ENCODE results near the gene FNDC3A. TPM values are rescaled to one million over a fixed set of nuclear protein-coding genes. Genes with fewer than 3 reads are reported as not detected.
A peak's percentile ranks its signal among the peaks of the same experiment; 100 is the strongest.

Gene FNDC3A
- total and polyA plus RNA-seq, 2 experiments from 2014 or later, result 19.5 to 50.4 TPM

DNA sequence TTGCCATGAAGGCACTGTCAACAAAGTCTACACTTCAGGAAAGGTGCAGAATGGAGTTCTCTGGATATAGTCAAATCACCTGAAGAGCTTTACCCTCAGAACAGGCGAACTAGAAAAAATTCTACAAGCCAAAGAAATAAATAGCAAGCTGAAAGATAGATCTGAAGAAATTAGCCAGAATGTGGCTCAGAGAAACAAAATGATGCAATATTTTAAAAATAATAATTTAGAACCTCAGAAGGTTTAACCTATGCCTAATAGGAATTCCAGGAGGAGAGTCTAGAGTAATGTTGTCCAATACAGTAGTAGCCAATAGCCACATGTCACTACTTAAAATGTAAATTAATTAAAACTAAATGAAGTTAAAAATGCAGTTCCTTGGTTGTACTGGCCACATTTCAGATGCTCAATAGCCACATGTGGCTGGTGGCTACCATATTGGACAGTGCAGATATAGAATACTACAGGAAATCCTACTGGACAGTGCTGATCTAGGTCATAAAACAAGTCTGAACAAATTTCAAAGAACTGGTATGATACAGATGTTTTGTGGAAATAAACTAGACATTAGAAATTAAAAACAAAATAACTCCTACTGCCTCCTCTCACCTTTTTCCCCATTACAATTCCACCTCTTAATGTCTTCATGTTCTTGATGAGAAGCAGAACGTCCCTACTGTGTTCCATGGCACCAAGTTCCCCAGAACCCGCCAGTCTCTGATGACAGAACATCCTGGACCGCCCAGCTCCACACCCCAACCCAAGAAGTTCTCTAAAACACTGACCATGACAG is 271.3 kb downstream of the FNDC3A start:
- WGBS, 2 experiments (ENCODE audit: low coverage in 1 of 2, low lambda C conversion rate in 2 of 2, missing lambda C conversion rate in 2 of 2), result 24 to 26% methylated on average over 4 of the region's 4 CpGs
- TF ChIP-seq EZH2 (IDR thresholded peaks at IDR 0.05; ENCODE audit: insufficient read depth, poor library complexity, severe bottlenecking) (no peak), EZH2phosphoT487 (IDR thresholded peaks at IDR 0.05; ENCODE audit: insufficient read depth, low read depth) (no peak)
- H3K27me3 ChIP-seq (replicated peaks; ENCODE audit: insufficient read depth), result no peaks in the 10 kb centered on the region
- peaks cover 23% of the 10 kb centered on the region for H3K79me2 ChIP-seq (ENCODE audit: insufficient read depth)
- peak overlapping the region; percentile 86 for H3K27ac ChIP-seq
- H3K9ac ChIP-seq, result peak overlapping the region; percentile 94
- peak overlapping the region; percentile 100 for H2AFZ ChIP-seq
- H3K9me3 ChIP-seq (ENCODE audit: low read depth), result no peaks in the 10 kb centered on the region
- H3K9me2 ChIP-seq (ENCODE audit: insufficient read depth), result no peaks in the 10 kb centered on the region
- DNase-seq, result no peak
- H3K36me3 ChIP-seq (ENCODE audit: low read depth), result no peaks in the 10 kb centered on the region
- in situ Hi-C loops (cut with MboI), result no loop called here
- H3K4me3 ChIP-seq, result peak overlapping the region; percentile 93
- H3K4me1 ChIP-seq (ENCODE audit: insufficient read depth), result peaks cover 14% of the 10 kb centered on the region; the same call in 1 of the 2 replicates
- H3K4me2 ChIP-seq (ENCODE audit: unreplicated experiment), result peak overlapping the region; percentile 97
- peaks cover 10% of the 10 kb centered on the region for H3F3A ChIP-seq (ENCODE audit: insufficient read depth)
- no peaks in the 10 kb centered on the region for H4K20me1 ChIP-seq (ENCODE audit: insufficient read depth)

DNA sequence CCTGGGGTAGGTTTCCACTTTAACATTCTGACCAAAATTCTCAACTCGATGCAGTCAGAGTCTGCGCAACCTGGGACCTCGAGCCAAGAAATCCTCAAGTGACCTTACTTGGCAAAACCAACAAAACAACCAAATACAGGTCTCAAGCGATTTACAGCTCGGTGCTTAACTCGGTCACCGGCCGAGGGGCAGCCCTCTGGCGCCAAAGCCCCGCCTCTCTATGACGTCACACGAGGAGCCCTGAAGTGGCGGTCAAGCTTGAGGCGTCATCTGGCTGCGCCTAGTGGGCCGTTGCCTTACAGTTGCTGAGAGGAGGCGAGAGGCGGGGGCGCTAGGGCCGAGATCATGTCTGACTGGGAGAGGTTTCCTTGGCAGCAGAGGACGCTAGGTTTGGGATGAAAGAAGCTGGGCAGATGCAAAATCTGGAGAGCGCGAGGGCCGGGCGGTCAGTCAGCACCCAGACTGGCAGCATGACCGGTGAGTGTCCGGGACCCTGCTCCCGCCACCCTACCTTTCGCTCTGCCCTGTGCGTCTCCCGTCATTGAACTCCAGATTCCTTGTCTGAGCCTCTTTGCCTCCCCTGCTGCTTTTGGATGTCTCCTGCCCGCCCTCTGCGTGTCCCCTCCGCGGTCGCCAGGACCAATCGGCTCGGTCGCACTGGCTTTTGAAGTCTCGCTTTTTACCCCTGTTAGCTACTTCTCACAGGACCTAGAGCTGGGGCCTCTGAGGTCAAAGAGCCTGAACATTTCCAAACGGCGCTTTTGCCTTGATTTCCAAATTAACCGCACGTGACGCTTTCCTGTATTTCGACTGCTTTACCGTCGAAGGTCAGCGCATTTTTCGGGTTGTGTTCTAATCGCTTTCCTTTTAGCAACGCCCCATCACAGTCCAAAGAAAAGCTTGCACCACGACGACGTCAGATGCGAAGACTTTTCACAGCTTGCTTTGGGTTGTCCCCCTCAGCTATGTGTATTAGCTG is 272.2 kb downstream of the FNDC3A start, which contains the start of gene CDADC1:
Gene CDADC1, plus strand, starts transcription at position 283 of the 979 bp plus-strand sequence. Its CDS starts 113 bp downstream, at position 396.
- H3F3A ChIP-seq (ENCODE audit: insufficient read depth), result peaks cover 10% of the 10 kb centered on the region
- no peaks in the 10 kb centered on the region for H4K20me1 ChIP-seq (ENCODE audit: insufficient read depth)
- H3K4me3 ChIP-seq, result peak within 1 kb of the TSS; percentile 93
- DNase-seq, result peak; percentile 99
- peak within 1 kb of the TSS; percentile 86 for H3K27ac ChIP-seq
- no peaks in the 10 kb centered on the region for H3K36me3 ChIP-seq (ENCODE audit: low read depth)
- in situ Hi-C loops (cut with MboI), result no loop called here
- no peak for TF ChIP-seq EZH2phosphoT487 (IDR thresholded peaks at IDR 0.05; ENCODE audit: insufficient read depth, low read depth)
- no peak for TF ChIP-seq EZH2 (IDR thresholded peaks at IDR 0.05; ENCODE audit: insufficient read depth, poor library complexity, severe bottlenecking)
- peak within 1 kb of the TSS; percentile 94 for H3K9ac ChIP-seq
- H3K9me3 ChIP-seq (ENCODE audit: low read depth), result no peaks in the 10 kb centered on the region
- peaks cover 30% of the 10 kb centered on the region for H3K79me2 ChIP-seq (ENCODE audit: insufficient read depth)
- peak within 1 kb of the TSS; percentile 97 for H3K4me2 ChIP-seq (ENCODE audit: unreplicated experiment)
- peak within 1 kb of the TSS; percentile 100 for H2AFZ ChIP-seq
- no peaks in the 10 kb centered on the region for H3K9me2 ChIP-seq (ENCODE audit: insufficient read depth)
- peaks cover 14% of the 10 kb centered on the region; the same call in 1 of the 2 replicates for H3K4me1 ChIP-seq (ENCODE audit: insufficient read depth)
- no peaks in the 10 kb centered on the region for H3K27me3 ChIP-seq (replicated peaks; ENCODE audit: insufficient read depth)
- WGBS, 2 experiments (ENCODE audit: low coverage in 1 of 2, low lambda C conversion rate in 2 of 2, missing lambda C conversion rate in 2 of 2), result 0 to 1% methylated on average over 52 to 56 of the region's 56 CpGs

DNA sequence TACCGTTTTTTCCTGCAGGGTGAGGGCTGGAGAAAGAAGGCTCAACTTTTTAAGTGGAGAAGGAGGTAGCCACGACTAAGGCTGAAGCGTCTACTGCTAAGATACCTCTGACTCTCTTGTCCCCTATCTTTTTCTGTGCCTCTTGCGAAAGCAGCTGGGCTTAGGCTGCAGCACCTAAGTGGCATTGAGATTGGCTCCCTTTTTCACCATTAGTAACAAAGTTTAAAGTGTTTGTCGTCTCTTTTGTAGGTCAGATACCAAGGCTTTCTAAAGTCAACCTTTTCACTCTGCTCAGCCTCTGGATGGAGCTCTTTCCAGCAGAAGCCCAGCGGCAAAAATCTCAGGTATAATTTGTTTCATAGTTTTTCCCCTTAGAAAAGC is 272.9 kb downstream of the FNDC3A start:
- no peak for TF ChIP-seq EZH2phosphoT487 (IDR thresholded peaks at IDR 0.05; ENCODE audit: insufficient read depth, low read depth)
- TF ChIP-seq EZH2 (IDR thresholded peaks at IDR 0.05; ENCODE audit: insufficient read depth, poor library complexity, severe bottlenecking), result no peak
- Histone ChIP-seq H3F3A (ENCODE audit: insufficient read depth) (peaks cover 10% of the 10 kb centered on the region), H3K9ac (peak overlapping the region; percentile 94), H3K36me3 (ENCODE audit: low read depth) (no peaks in the 10 kb centered on the region), H3K4me1 (ENCODE audit: insufficient read depth) (peaks cover 14% of the 10 kb centered on the region; the same call in 1 of the 2 replicates), H2AFZ (peak overlapping the region; percentile 100), H3K4me2 (ENCODE audit: unreplicated experiment) (peak overlapping the region; percentile 92), H3K27ac (peak overlapping the region; percentile 86), H3K9me2 (ENCODE audit: insufficient read depth) (no peaks in the 10 kb centered on the region), H3K9me3 (ENCODE audit: low read depth) (no peaks in the 10 kb centered on the region), H3K4me3 (peak overlapping the region; percentile 93), H4K20me1 (ENCODE audit: insufficient read depth) (no peaks in the 10 kb centered on the region), H3K27me3 (replicated peaks; ENCODE audit: insufficient read depth) (no peaks in the 10 kb centered on the region), H3K79me2 (ENCODE audit: insufficient read depth) (peaks cover 31% of the 10 kb centered on the region)
- WGBS, 2 experiments (ENCODE audit: low coverage in 1 of 2, low lambda C conversion rate in 2 of 2, missing lambda C conversion rate in 2 of 2), result 1 to 9% methylated on average over 6 of the region's 6 CpGs
- DNase-seq, result peak; percentile 52
- in situ Hi-C loops (cut with MboI), result no loop called here

- no peak for DNase-seq
- Histone ChIP-seq H3K36me3 (ENCODE audit: low read depth) (peaks cover 12% of the 10 kb centered on the region), H3K9ac (no peak overlapping the region), H3K4me1 (ENCODE audit: insufficient read depth) (peaks cover 14% of the 10 kb centered on the region; the same call in 1 of the 2 replicates), H3K79me2 (ENCODE audit: insufficient read depth) (peaks cover 31% of the 10 kb centered on the region), H3K4me3 (no peak overlapping the region), H3K9me3 (ENCODE audit: low read depth) (no peaks in the 10 kb centered on the region), H3K27me3 (replicated peaks; ENCODE audit: insufficient read depth) (no peaks in the 10 kb centered on the region), H3F3A (ENCODE audit: insufficient read depth) (peaks cover 10% of the 10 kb centered on the region), H3K9me2 (ENCODE audit: insufficient read depth) (no peaks in the 10 kb centered on the region), H3K4me2 (ENCODE audit: unreplicated experiment) (no peak overlapping the region), H2AFZ (no peak overlapping the region), H3K27ac (no peak overlapping the region), H4K20me1 (ENCODE audit: insufficient read depth) (no peaks in the 10 kb centered on the region)
- TF ChIP-seq EZH2phosphoT487 (IDR thresholded peaks at IDR 0.05; ENCODE audit: insufficient read depth, low read depth) (no peak), EZH2 (IDR thresholded peaks at IDR 0.05; ENCODE audit: insufficient read depth, poor library complexity, severe bottlenecking) (no peak)
- WGBS, 2 experiments (ENCODE audit: low coverage in 1 of 2, low lambda C conversion rate in 2 of 2, missing lambda C conversion rate in 2 of 2), result 57 to 63% methylated on average over 5 of the region's 5 CpGs
- in situ Hi-C loops (cut with MboI), result no loop called here
These were observed 275.6 kb downstream of the FNDC3A start for GRCh38 chr13:49251326-49251725.
